NCI-H2196 treated with DMSO at 0.1 percent for 48 hours (cell line): ENCODE results near the gene ACER3.
"Not testable (repeated sequence)": the region's sequence is repeated elsewhere in the genome, so short reads cannot be mapped to it uniquely, and the experiment has no call there.

ENCODE experiments used
- DNase-seq: peaks from one replicate; lab custom pipeline; 2025; ENCODE audit not compliant: unreplicated experiment; lab: John Stamatoyannopoulos, UW

Gene ACER3

GRCh38 chr11:76872959-76873827, 12.5 kb downstream of the ACER3 start:
- no peak for DNase-seq

GRCh38 chr11:76878014-76878413, 17.3 kb downstream of the ACER3 start:
- DNase-seq = no peak

DNA sequence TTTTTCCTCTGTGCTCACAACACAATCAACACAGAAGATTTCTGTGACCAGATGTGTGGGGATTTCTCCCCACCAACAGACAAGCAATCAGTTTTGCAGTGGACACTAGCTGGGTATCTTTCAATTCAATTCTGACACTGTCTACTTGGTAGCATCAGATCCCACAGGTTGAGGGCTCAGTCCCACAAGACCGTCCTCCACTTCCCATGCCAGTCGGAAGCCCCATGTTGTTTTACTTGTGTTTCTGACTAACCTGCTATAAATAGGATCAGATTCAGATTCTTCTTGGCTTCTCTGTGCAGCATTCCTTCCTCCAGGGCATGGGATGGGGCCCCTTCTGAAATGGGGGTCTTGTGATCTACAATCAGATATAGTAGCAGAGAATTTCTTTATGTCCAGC, 19.6 kb downstream of the ACER3 start:
- no peak for DNase-seq

GRCh38 chr11:76880956-76881355, 20.2 kb downstream of the ACER3 start:
- DNase-seq = no peak

DNA sequence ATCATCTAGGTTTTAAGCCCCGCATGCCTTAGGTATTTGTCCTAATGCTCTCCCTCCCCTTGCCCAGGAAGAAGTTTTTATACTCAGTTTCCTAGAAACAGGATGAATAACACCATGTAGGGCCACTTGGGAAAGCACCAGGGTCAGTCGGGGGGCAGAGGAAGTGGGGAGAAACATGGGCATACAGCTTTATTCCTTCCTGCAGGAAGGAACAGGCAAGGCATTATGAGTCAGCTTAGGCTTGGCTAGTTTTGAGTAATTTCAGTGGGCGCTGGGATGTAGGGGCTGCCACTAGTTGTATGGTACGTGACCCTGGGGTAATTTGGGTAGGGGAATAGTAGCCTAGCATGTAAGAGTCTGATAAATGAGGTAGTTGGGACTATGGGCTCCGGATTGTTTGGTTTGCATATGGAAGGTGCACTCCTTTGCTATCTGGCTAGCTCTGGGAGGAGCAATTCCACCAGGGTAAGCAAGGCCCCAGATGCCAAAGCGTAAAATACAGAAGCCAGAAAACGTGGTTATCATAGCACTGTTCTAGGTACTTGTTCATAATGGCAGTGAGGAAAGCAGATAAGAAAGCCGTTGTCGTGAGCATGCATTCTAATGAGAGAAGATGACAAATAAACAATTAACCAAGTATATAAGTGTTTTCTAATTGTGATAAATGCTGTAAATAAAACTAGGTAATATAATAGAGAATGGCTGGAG, 24.8 kb downstream of the ACER3 start:
- DNase-seq = no peak

GRCh38 chr11:76888989-76889388, 28.3 kb downstream of the ACER3 start:
- no peak for DNase-seq

DNA sequence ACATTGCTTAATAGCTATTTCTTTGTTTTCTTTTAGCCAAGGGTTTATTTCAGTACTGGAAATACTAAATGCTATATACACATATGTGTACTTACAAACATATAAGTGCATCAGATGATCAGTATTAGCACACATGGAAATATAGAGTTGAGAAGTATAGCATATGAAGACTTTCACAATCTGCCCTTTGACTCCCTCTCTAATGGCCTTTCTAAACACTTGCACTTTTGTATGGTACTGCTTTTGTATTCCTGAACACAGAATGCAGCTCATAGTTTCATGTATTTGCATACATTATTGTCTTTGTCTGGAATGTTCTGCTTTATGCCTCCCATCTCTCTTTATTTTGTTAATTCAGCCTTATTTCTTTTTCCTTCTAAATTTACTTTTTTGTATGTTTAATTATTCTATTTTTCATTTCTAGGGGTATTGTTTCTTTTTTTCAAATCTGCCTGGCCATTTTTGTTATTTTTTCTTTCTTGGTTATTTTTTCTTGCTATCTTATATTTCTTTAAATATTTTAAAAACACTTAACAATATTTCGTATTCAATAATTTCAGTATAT, 28.8 kb downstream of the ACER3 start:
- DNase-seq = no peak

DNA sequence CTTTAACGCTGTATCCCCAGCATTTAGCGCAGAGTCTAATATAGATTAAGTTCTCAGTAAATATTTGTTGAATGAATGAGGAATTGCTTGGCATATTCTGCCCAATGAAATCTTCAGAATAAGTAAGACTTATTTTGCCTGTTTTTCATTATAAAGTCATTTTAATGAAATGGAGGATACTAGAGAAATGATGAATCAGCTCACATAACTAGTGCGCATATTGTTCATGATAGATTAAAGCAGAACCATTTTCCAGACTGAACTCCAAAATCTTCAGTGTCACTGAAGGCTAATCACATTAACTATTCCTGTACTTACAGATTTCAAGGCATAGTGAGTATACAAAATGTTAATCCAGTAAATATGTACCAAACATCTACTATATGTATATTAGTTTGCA, 29.6 kb downstream of the ACER3 start:
- DNase-seq = no peak

DNA sequence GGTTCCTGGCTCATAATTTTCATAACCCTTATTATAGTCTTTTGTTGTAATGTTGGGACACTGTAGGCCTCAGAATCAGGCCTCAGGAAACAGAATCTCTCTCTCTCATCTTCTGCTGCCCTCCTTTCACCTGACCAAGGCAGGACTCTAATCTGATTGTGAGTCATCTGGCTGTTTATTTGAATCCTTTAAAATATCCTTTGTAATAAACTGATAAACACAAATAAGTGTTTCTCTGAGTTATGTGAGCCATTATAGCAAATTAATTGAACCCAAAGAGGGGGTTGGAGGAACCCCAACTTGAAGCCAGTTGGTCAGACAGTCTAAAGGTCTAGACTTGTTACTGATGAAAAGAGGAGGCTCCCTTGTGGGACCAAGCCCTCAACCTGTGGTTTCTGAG, 30.6 kb downstream of the ACER3 start:
- no peak for DNase-seq

DNA sequence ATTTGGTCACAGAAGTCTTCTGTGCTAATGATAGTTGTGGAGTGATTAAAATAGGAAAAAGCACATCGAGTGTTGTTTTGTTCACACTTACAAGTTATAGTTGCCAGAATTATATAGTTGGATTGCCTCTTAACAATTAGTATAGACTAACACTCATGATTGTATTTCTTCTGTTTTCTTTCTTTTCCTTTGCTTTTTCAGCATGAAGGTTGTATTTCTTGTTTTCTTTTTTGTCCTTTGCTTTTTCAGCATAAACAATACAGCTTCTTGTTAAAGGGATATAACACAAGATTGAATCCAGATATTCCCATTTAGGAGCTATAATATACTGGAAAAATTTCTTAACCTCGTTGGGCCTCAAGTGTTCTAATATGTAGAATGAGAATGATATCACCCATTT, 31.1 kb downstream of the ACER3 start:
- DNase-seq = no peak

DNA sequence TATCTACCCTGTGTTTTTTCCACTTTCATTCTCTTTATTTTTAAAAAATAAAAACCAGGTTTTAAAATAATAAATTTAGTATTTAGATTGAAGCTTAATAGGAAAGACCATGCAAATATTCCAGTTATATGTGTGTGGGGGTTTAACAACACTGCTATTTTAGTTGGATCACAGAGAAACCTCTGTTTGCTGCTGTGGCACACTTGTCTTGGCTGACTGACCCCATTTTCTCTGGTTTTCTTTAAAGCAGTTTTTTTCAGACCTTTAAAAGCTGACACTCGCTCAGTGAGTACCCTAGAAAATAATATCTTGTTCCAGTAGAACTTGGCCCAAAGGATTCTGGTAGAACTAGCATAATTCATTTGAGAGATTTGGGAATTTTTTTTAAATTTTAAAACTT, 31.6 kb downstream of the ACER3 start:
- no peak for DNase-seq

GRCh38 chr11:76897233-76897632, 36.5 kb downstream of the ACER3 start:
- no peak for DNase-seq

- DNase-seq = no peak
Measured at GRCh38 chr11:76901144-76901543, 40.4 kb downstream of the ACER3 start.

DNA sequence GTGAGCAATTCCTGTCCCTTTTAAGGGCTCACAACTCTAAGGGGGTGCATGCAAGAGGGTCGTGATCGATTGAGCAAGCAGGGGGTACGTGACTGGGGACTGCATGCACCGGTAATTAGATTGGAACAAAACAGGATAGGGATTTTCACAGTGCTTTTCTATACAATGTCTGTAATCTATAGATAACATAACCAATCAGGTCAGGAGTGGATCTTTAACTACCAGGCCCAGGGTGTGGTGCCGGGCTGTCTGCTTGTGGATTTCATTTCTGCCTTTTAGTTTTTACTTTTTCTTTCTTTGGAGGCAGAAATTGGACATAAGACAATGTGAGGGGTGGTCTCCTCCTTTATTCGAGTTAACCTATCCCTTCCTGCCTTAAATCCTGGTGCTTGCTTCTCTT, 40.9 kb downstream of the ACER3 start:
- DNase-seq = not testable (repeated sequence)

DNA sequence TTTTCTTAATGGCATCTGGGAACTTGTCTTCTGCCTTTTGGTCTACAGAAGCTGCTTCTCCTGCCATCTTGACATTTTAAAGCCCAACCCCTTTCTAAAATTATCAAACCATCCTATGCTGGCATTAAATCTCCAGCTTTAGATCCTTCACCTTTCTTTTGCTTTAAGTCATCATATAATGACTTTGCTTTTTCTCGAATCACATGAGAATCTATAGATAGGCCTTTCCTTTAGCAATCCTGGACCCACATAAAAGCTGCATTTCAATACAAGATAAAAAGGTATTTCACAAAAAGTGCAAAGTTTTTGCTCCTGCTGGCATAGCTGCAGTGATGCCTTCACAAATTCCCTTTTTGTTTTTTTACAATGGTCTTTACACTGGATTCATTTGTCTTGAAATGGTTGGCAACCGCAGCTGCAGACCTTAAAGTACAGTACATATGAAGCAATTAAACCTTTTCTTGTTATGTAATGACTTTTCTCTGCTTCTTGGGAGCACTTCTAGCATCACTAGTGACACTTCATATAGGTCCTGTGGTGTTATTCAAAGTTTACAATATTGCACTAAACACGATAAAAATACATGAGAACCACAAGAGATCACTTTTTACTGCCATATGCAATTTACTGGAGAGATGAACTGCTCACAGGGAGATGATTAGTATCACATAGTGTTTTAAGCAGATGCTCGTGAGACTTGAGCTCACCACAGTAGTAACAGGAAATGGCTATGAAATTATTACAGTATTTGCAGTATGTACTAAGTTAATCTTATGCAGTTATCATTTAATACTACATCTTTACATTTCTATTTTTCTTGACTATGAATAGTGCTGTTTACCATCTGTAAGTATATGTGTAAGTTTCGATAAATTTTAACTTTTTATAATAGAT, 41.6 kb downstream of the ACER3 start:
- DNase-seq = no peak

DNA sequence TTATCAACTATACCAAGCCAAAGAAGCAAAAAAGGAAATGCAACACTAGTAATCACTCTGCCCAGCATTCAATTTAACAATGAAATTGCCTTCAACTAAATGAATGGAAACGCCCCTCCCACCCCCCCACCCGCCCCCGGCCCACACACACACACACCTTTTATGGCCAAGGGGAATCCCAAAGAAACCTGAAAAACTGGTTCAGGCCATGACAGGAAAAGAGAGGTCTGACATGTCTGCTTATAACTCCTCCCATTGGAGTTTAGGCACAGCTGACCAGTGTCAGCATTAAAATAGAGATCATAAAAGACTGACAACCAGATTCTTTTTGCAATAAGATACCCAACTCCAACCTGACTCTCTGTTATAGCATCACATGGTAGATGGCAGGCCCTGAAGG, 42.6 kb downstream of the ACER3 start:
- peak; percentile 28 for DNase-seq

- DNase-seq = no peak
Measured at GRCh38 chr11:76910620-76911414, 50.1 kb downstream of the ACER3 start.

DNA sequence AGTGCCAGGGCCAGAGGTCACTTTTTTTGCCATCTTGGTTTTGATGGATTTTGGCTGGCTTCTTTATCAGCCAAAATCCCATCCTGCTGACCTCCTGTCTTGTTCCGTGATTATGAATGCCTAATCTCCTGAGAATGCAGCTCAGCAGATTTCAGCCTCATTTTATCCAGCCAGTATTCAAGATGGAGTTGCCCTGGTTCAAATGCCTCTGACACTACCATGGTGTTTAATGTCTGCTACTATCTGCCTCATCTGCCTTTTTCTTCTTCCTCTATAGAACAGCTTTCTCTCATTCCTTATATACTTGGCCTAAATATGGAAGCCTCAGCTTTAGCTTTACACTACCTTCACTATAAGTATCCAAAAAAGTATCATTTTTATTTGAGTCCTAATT, 50.7 kb downstream of the ACER3 start:
- no peak for DNase-seq

- no peak for DNase-seq
Measured at GRCh38 chr11:76916712-76917111, 56.0 kb downstream of the ACER3 start.

DNA sequence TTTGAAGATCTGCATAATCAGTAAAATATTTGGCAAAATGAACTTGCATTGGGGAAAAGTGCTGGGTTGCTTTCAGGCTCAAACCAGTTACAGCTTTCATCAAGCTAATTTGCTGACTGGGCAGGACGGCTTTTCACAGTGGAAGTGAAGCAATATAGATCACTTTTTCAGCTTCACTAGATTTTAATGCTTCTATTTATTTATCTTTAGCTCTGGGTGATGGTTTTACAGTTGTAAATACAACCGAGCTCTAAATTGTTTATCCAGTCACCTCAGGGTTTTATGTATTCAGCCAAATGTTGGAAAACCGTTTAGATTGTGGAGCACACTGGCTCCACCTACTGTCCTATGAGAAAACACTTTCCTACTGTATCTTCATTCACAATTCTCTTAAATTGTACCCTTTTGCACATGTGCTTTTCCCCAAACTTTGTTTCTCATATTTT, 58.2 kb downstream of the ACER3 start:
- DNase-seq = peak; percentile 60
